Ovary (tissue), 9 donors: ENCODE results near the gene TIPRL. TPM values are rescaled to one million over a fixed set of nuclear protein-coding genes. Genes with fewer than 3 reads are reported as not detected.

Experiments used
- DNase-seq, 5 donors: peaks; one replicate each; pipeline ENCODE4 v3.0.0-alpha.2; 2019 to 2020
- H3K27ac ChIP-seq, 2 donors: fragments of 200-600 bp; one replicate each; pipeline versions ENCODE4 v1.5.1 to v1.8.0; 2019 to 2022
- H3K27me3 ChIP-seq: fragments of 200-600 bp; one replicate; pipeline ENCODE4 v1.8.0; 2022
- H3K36me3 ChIP-seq: fragments of 200-600 bp; sonication (generic); one replicate; pipeline ENCODE4 v1.5.1; 2019
- H3K4me1 ChIP-seq: one replicate; pipeline ENCODE4 v1.8.1; 2013; ENCODE audit warnings: mild to moderate bottlenecking, moderate library complexity; ENCODE audit not compliant: insufficient read depth
- H3K4me3 ChIP-seq: fragments of 200-600 bp; sonication (generic); one replicate; pipeline ENCODE4 v1.5.1; 2017
- H3K9me3 ChIP-seq, 2 donors: fragments of 200-600 bp in 1 of 2; sonication (generic) in 1 of 2; one replicate each; pipeline versions ENCODE4 v1.5.1 to v1.8.1; 2013 to 2019; ENCODE audit warnings: mild to moderate bottlenecking in 1 of 2, moderate library complexity in 1 of 2
- EP300 ChIP-seq: sonication (generic); formaldehyde crosslinking; IDR thresholded peaks from one replicate; pipeline ENCODE4 v1.6.1; 2017; ENCODE audit warnings: antibody characterized with exemption
- POLR2A ChIP-seq: fragments of 450-650 bp; IDR thresholded peaks from one replicate; pipeline ENCODE4 v1.6.1; 2017; ENCODE audit warnings: antibody characterized with exemption, mild to moderate bottlenecking, moderate library complexity
- WGBS, 3 donors: extraction: QIAGEN DNeasy Blood & Tissue Kit in 1 of 3; methylation state at CpG; one replicate each; pipeline versions ENCODE4 v1.1.5 to v1.1.7; 2013 to 2017; 5-methylcytosine and 5-hydroxymethylcytosine counted together
- intact Hi-C, 4 donors: fragments of 100-400 bp; cut with DNase I; formaldehyde crosslinking; loops; one replicate each; pipeline versions ENCODE4 v1.11.0 to v1.15.1; 2022 to 2023
- polyA plus RNA-seq, 2 donors: library from polyadenylated mRNA; stranded (reverse); fragments of 200-250 nt in 1 of 2; fragments of 350-450 nt in 1 of 2; fragmentation: Illumina TruSeq in 1 of 2; extraction: RNeasy Lipid Tissue Mini Kit (QIAGEN cat#74804) in 1 of 2; gene quantifications; one replicate each; pipeline ENCODE4 v1.2.3, GENCODE V29; 2013 to 2014
- total RNA-seq, 7 donors: library from RNA; depleted of rRNA in 2 of 7; stranded (reverse); fragments of >200 nt in 2 of 7; fragmentation: NEBNext Ultra II Directional in 3 of 7; extraction: Animal tissue kit (Norgen Biotek cat#: 25700) in 3 of 7; gene quantifications; one replicate each; pipeline versions ENCODE4 v1.1.0 to v1.2.4, GENCODE V29; 2016 to 2023
- TF ChIP-seq, protein P1 (sequence below), 3 donors: fragments of 450-650 bp in 2 of 3; fragments of 200-600 bp in 1 of 3; IDR thresholded peaks; one replicate each; pipeline versions ENCODE4 v1.5.1 to v1.8.0; 2016 to 2022; ENCODE audit warnings: antibody characterized with exemption in 3 of 3, mild to moderate bottlenecking in 1 of 3
- donor health status: DM: no; HTN: no; CAD: no; lungs with moderate emphysema.
- donor health status: DM: no; HTN: no; CAD: no.
- donor health status: Bipolar disorder and iron deficiency.
- donor health status: DM: yes; HTN: yes; CAD: no.
- donor health status: DM: no; HTN: no; CAD: no.
- donor health status: DM: yes; HTN: yes; CAD: no.

TIPRL gene
- total and polyA plus RNA-seq, 9 donors: 13.9 to 35.2 (median 25.6) TPM

DNA sequence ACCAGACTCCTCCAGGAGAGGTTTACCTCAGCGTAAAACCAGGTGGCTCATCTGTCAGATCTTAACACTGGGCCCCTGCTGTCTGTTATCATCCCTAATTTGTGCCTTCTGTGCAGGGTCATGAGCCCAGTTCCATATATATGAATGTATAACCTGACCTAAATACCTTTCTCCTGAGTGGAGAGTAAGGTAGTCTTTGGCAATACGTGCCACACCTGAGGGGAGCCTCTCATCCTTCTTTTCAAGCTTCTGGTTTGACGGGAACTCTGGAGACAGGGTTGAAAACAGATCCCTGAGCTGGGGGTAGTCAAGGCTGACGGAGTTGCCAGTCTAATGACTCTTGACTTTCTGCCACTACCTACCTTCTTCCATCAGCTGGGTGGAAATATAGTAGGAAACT lies 51.1 kb downstream of the TIPRL start:
- no peak overlapping the region for H3K27ac ChIP-seq
- H3K27me3 ChIP-seq: no peaks in the 10 kb centered on the region
- WGBS, 3 donors: 94 to 98% (median 98%) methylated on average over 4 of the region's 4 CpGs
- TF ChIP-seq, protein P1, sequence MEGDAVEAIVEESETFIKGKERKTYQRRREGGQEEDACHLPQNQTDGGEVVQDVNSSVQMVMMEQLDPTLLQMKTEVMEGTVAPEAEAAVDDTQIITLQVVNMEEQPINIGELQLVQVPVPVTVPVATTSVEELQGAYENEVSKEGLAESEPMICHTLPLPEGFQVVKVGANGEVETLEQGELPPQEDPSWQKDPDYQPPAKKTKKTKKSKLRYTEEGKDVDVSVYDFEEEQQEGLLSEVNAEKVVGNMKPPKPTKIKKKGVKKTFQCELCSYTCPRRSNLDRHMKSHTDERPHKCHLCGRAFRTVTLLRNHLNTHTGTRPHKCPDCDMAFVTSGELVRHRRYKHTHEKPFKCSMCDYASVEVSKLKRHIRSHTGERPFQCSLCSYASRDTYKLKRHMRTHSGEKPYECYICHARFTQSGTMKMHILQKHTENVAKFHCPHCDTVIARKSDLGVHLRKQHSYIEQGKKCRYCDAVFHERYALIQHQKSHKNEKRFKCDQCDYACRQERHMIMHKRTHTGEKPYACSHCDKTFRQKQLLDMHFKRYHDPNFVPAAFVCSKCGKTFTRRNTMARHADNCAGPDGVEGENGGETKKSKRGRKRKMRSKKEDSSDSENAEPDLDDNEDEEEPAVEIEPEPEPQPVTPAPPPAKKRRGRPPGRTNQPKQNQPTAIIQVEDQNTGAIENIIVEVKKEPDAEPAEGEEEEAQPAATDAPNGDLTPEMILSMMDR (IDR thresholded peaks at IDR 0.05): no peak
- TF ChIP-seq EP300: no peak
- TF ChIP-seq POLR2A: no peak
- H3K4me3 ChIP-seq: no peak overlapping the region
- no peaks in the 10 kb centered on the region for H3K36me3 ChIP-seq
- no peak for DNase-seq
- peaks cover 15% of the 10 kb centered on the region for H3K4me1 ChIP-seq
- intact Hi-C loops: no loop called here
- no peaks in the 10 kb centered on the region for H3K9me3 ChIP-seq

DNA sequence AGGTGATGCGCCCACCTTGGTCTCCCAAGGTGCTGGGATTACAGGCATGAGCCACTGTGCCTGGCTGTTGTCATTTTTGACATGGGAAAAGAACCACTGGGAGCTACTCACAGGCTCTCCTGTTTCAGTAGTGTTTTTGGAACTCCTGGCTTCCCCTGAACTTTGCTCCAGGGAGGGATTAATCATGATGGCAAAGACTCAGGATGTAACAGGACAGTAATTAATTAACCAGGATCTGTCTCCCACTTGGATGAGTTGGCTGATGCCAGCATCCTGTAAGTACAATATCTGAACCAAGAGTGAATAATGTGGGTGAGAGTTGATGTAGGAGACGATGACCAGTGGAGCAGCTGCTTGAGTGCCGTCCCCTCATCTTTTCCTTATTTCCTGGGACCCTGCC lies 51.9 kb downstream of the TIPRL start:
- Histone ChIP-seq H3K4me1 (peaks cover 14% of the 10 kb centered on the region), H3K27ac (no peak overlapping the region), H3K27me3 (no peaks in the 10 kb centered on the region), H3K36me3 (no peaks in the 10 kb centered on the region), H3K9me3 (no peaks in the 10 kb centered on the region), H3K4me3 (no peak overlapping the region)
- no peak for TF ChIP-seq EP300
- no peak for TF ChIP-seq POLR2A
- TF ChIP-seq, protein P1 (IDR thresholded peaks at IDR 0.05): no peak
- no peak for DNase-seq
- intact Hi-C loops: no loop called here
- WGBS, 3 donors: 81 to 88% (median 81%) methylated on average over 3 of the region's 3 CpGs

DNA sequence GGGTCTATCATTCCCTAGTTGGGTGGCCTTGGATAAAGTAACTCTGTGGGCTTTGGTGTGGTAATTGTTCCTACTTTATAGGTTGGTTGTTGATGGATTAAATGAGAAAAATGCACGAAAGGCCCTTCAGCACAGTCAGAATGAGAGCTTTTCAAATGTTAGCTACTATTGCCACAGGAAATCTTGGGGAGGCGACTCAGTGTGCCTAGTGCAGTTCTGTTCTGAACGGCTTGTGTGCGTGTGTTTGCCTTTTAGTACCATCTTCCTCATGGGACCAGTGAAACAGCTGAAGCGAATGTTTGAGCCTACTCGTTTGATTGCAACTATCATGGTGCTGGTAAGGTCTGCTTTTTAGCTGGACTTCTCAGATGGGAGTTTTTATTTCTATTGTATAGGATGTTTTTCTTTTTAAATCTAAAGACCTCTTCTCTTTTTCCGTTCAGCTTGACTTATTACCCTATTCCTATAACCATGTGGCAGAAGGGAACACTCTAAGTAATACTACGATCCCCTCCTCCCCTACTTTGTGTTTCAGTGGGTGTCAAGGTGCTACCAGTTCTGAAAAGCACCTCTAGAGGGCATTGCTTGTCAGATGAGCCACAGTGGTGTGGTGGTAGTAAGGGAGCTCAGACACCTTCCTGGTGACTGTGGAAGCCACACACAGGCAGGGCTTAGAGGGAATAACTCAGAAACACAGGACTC lies 56.2 kb downstream of the TIPRL start:
- WGBS, 3 donors: 89 to 95% (median 91%) methylated on average over 8 of the region's 8 CpGs
- H3K36me3 ChIP-seq: no peaks in the 10 kb centered on the region

DNA sequence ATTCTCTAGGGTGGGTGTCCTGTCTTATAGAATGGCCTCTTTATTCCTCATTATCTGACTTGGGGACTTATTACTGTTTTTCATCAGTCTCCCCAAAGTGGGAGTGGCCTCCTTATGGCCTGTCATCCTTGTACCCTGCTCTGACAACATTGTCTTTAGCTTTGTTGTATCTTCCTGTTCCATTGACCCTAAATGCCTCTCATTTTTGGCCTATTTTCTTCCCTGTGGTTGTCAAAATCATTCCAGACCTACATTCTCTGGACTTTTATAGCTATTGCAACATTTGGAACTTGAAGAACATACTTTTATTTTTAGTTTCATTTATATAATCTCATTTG lies 56.8 kb downstream of the TIPRL start:
- TF ChIP-seq EP300 (no peak), POLR2A (no peak)
- TF ChIP-seq, protein P1 (IDR thresholded peaks at IDR 0.05): no peak
- DNase-seq: no peak
- no peaks in the 10 kb centered on the region for H3K27me3 ChIP-seq
- H3K9me3 ChIP-seq: no peaks in the 10 kb centered on the region
- H3K4me3 ChIP-seq: no peak overlapping the region
- no peaks in the 10 kb centered on the region for H3K36me3 ChIP-seq
- intact Hi-C loops: loop anchor here in 1 of 4 donors (1.0 kb wide), 1 partner anchor 35 kb away; no protein-coding TSS in a partner anchor
- H3K4me1 ChIP-seq: peaks cover 3% of the 10 kb centered on the region
- no peak overlapping the region for H3K27ac ChIP-seq

More for the DNA sequence above, 56.2 kb downstream of the TIPRL start:
- Histone ChIP-seq H3K9me3 (no peaks in the 10 kb centered on the region), H3K4me3 (no peak overlapping the region), H3K27me3 (no peaks in the 10 kb centered on the region), H3K4me1 (peaks cover 6% of the 10 kb centered on the region), H3K27ac (no peak overlapping the region)
- DNase-seq: no peak
- no peak for TF ChIP-seq POLR2A
- TF ChIP-seq, protein P1 (IDR thresholded peaks at IDR 0.05): peak in 2 of 3 donors; percentile 25 to 27
- intact Hi-C loops: loop anchor here in 1 of 4 donors (1.0 kb wide), 1 partner anchor 35 kb away; no protein-coding TSS in a partner anchor
